DND-41 (cell line): ENCODE data around the gene AP2B1.

Experiments used
- ATAC-seq: fragments of 200-7000 bp; cut with Tn5 transposase; 3 replicates; pipeline ENCODE4 v1.9.1; 2021; ENCODE audit warnings: low read depth; ENCODE audit not compliant: insufficient read depth
- DNase-seq: peaks from one replicate; pipeline ENCODE4 v3.0.0-alpha.2; 2020
- H2AFZ ChIP-seq: 2 replicates; pipeline ENCODE4 v1.6.0; 2012; ENCODE audit warnings: low read depth, low read length
- H3K27ac ChIP-seq: 2 replicates; pipeline ENCODE4 v1.5.1; 2012; ENCODE audit warnings: low read length, inconsistent platforms
- H3K27me3 ChIP-seq: fragments of 200-600 bp; sonication (generic); 2 replicates; pipeline ENCODE4 v1.6.0; 2012; ENCODE audit warnings: low read length, mild to moderate bottlenecking, inconsistent platforms; ENCODE audit not compliant: insufficient read depth, poor library complexity
- H3K36me3 ChIP-seq: 2 replicates; pipeline ENCODE4 v1.5.1; 2012; ENCODE audit warnings: low read length, inconsistent platforms; ENCODE audit not compliant: insufficient read depth
- H3K4me1 ChIP-seq: 2 replicates; pipeline ENCODE4 v1.5.1; 2012; ENCODE audit warnings: mild to moderate bottlenecking, low read length; ENCODE audit not compliant: insufficient read depth
- H3K4me2 ChIP-seq: 2 replicates; pipeline ENCODE4 v1.6.0; 2012; ENCODE audit warnings: mild to moderate bottlenecking, moderate library complexity, low read length, inconsistent platforms; ENCODE audit not compliant: insufficient read depth
- H3K4me3 ChIP-seq, 2 experiments: fragments of 200-600 bp in 1 of 2; shearing (Covaris generic) in 1 of 2; 2 replicates each; pipeline ENCODE4 v1.5.1; 2012 to 2016; ENCODE audit warnings: inconsistent platforms in 2 of 2, low read length in 2 of 2, mild to moderate bottlenecking in 2 of 2, low read depth in 1 of 2, moderate library complexity in 1 of 2
- H3K79me2 ChIP-seq: 2 replicates; pipeline ENCODE4 v1.6.0; 2012; ENCODE audit warnings: low read length, inconsistent platforms; ENCODE audit not compliant: insufficient read depth
- H3K9ac ChIP-seq: 2 replicates; pipeline ENCODE4 v1.6.0; 2012; ENCODE audit warnings: low read depth, mild to moderate bottlenecking, inconsistent platforms, low read length, moderate library complexity
- H3K9me3 ChIP-seq: 2 replicates; pipeline ENCODE4 v1.5.1; 2012; ENCODE audit warnings: low read length, moderate library complexity, mild to moderate bottlenecking, inconsistent platforms; ENCODE audit not compliant: insufficient read depth, severe bottlenecking
- H4K20me1 ChIP-seq: 2 replicates; pipeline ENCODE4 v1.6.0; 2012; ENCODE audit warnings: low read length; ENCODE audit not compliant: insufficient read depth
- EZH2 ChIP-seq: IDR thresholded peaks from 3 replicates; pipeline ENCODE4 v1.6.1; 2012; ENCODE audit warnings: borderline replicate concordance, low read depth, mild to moderate bottlenecking, moderate library complexity, low read length, inconsistent platforms; ENCODE audit not compliant: severe bottlenecking
- TF ChIP-seq, protein P1 (sequence below): IDR thresholded peaks from 2 replicates; pipeline ENCODE4 v1.5.1; 2012; ENCODE audit warnings: borderline replicate concordance, low read length, moderate library complexity, mild to moderate bottlenecking; ENCODE audit not compliant: poor library complexity, severe bottlenecking; ENCODE audit errors: extremely low read depth

The AP2B1 gene

GRCh38 chr17:35738519-35739133 is 151.5 kb downstream of the AP2B1 start:
- no peaks in the 10 kb centered on the region for H3K27me3 ChIP-seq
- no peak for DNase-seq

GRCh38 chr17:35740216-35740615 is 153.1 kb downstream of the AP2B1 start:
- DNase-seq (no peak), ATAC-seq (no peak)
- no peaks in the 10 kb centered on the region for H3K4me1 ChIP-seq
- H3K27me3 ChIP-seq, result no peaks in the 10 kb centered on the region
- no peak overlapping the region for H2AFZ ChIP-seq
- H3K79me2 ChIP-seq, result no peaks in the 10 kb centered on the region
- H3K9ac ChIP-seq, result no peak overlapping the region
- no peaks in the 10 kb centered on the region for H3K9me3 ChIP-seq
- TF ChIP-seq, protein P1, sequence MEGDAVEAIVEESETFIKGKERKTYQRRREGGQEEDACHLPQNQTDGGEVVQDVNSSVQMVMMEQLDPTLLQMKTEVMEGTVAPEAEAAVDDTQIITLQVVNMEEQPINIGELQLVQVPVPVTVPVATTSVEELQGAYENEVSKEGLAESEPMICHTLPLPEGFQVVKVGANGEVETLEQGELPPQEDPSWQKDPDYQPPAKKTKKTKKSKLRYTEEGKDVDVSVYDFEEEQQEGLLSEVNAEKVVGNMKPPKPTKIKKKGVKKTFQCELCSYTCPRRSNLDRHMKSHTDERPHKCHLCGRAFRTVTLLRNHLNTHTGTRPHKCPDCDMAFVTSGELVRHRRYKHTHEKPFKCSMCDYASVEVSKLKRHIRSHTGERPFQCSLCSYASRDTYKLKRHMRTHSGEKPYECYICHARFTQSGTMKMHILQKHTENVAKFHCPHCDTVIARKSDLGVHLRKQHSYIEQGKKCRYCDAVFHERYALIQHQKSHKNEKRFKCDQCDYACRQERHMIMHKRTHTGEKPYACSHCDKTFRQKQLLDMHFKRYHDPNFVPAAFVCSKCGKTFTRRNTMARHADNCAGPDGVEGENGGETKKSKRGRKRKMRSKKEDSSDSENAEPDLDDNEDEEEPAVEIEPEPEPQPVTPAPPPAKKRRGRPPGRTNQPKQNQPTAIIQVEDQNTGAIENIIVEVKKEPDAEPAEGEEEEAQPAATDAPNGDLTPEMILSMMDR, result no peak
- no peak for TF ChIP-seq EZH2
- H4K20me1 ChIP-seq, result peaks cover 8% of the 10 kb centered on the region; the same call in 1 of the 2 replicates
- H3K4me3 ChIP-seq, result no peak overlapping the region
- no peaks in the 10 kb centered on the region for H3K36me3 ChIP-seq
- H3K27ac ChIP-seq, result no peak overlapping the region
- H3K4me2 ChIP-seq, result no peak overlapping the region

More at GRCh38 chr17:35738519-35739133, 151.5 kb downstream of the AP2B1 start:
- Histone ChIP-seq H3K9ac (no peak overlapping the region), H3K4me2 (no peak overlapping the region), H3K4me1 (no peaks in the 10 kb centered on the region), H3K4me3 (no peak overlapping the region), H2AFZ (no peak overlapping the region), H3K79me2 (no peaks in the 10 kb centered on the region), H3K27ac (no peak overlapping the region), H3K9me3 (no peaks in the 10 kb centered on the region), H4K20me1 (no peaks in the 10 kb centered on the region), H3K36me3 (no peaks in the 10 kb centered on the region)
- no peak for ATAC-seq
- TF ChIP-seq, protein P1, result no peak
- TF ChIP-seq EZH2, result no peak

DNA sequence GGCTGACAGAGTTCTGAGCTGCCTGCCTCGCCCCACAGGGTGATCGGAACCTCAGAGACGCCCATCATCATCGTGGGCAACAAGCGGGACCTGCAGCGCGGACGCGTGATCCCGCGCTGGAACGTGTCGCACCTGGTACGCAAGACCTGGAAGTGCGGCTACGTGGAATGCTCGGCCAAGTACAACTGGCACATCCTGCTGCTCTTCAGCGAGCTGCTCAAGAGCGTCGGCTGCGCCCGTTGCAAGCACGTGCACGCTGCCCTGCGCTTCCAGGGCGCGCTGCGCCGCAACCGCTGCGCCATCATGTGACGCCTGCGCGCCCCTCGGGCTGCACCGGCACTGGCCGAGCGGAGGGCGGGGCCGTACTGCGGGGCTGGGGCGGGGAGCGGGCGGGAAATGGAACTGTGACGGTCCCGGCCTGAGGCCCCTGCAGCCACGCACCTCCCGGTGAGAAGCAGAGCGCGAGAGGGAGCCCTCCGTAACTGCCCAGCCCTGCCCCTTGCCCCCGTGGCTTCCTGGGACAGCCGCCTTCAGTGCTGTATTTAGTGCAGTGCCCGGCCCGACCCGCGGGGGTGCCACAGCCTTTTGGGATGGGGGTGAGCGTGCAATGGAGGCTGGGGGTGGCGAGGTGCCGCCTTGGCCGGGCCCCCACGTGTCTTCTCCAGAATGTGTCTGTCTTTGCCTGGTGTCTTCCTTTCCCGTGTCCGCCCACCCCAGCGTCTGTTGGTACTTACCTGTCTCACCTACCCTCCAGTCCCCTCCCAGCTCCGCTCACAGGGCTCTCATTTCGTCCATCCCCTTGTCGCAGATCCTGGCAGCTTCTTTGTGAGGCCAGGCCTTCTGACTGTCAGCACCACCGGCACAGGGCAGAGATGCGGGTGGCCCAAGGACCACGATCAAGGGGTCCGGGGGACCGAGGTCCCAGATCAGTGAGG is 154.1 kb downstream of the AP2B1 start:
- Histone ChIP-seq H3K9ac (no peak overlapping the region), H3K27me3 (no peaks in the 10 kb centered on the region), H3K4me2 (no peak overlapping the region), H3K79me2 (no peaks in the 10 kb centered on the region), H4K20me1 (peaks cover 9% of the 10 kb centered on the region; the same call in 1 of the 2 replicates), H3K9me3 (no peaks in the 10 kb centered on the region), H3K4me1 (no peaks in the 10 kb centered on the region), H2AFZ (no peak overlapping the region), H3K36me3 (no peaks in the 10 kb centered on the region), H3K27ac (no peak overlapping the region), H3K4me3 (no peak overlapping the region)
- no peak for DNase-seq
- TF ChIP-seq, protein P1, result no peak
- no peak for TF ChIP-seq EZH2
- no peak for ATAC-seq
